ENCODE results near the gene TMEM220.
"Not testable (repeated sequence)": the region's sequence is repeated elsewhere in the genome, so short reads cannot be mapped to it uniquely, and the experiment has no call there.

TMEM220 gene

DNA sequence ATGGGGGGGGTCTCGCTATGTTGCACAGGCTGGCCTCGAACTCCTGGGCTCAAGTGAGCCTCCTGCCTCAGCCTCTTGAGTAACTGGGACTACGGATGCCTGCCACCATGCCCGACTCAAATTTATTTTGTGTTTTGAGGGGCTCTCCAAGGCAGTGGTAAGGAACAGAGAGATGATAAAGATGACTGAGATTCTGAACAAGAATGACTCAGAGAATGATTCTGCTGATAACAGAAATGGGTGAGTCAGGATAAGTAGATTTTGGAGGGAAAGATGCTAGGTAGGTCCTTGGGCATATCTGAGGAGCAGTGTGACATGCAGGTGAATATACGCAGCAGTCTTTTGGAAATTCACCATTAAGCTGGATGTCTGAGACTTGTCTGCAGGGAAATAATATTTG lies 2.6 kb downstream of the TMEM220 start:
- no peak for DNase-seq

GRCh38 chr17:10726196-10726595 lies 3.6 kb downstream of the TMEM220 start:
- no peak for DNase-seq

- DNase-seq, result no peak
Observed at GRCh38 chr17:10725262-10725661, 4.6 kb downstream of the TMEM220 start.

DNA sequence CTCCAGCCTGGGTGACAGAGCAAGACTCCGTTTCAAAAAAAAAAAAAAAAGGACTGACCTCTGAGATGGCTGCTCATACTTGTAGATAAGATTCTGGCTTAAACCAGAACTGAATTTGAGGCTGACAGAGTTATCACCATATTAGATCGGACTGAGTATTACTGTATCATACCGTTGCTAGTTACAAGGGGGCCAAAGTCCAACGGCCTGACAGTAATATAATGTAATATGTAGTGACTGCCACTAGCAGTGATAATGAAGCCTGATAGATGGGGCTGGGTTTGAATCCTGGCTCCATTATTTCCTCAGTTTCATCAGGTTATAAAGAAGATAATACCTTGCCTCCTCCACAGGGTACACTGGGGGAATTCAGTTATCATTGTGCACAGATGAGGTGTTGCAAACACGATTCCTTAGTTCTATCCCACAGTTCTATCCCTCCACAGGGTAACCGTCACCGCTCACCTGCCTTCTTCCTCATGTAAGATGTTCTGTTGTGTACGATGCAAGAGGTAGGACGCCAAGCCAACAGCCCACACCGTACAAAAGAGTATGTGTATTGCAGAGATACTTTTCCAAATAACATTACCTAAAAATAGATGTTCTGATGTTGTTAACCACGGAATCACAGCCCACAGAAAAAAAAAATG lies 5.2 kb downstream of the TMEM220 start:
- no peak for DNase-seq

DNA sequence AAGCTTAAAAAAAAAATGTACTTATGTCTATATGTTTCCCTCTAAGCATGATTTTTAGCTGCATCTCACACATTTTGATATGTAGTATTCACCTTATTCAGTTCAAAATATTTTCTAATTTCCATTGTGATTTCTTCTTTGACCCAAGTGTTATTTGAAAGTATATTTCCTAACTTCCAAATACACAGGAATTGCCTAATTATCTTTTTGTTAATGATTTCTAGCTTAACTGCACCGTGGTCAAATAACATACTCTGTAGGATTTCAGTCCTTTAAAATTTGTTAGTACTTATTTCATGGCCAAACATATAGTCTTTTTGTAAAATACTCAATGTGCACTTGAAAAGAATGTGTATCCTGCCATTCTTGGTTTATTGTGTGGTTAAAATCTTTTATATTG lies 11.3 kb downstream of the TMEM220 start:
- DNase-seq, result no peak

DNA sequence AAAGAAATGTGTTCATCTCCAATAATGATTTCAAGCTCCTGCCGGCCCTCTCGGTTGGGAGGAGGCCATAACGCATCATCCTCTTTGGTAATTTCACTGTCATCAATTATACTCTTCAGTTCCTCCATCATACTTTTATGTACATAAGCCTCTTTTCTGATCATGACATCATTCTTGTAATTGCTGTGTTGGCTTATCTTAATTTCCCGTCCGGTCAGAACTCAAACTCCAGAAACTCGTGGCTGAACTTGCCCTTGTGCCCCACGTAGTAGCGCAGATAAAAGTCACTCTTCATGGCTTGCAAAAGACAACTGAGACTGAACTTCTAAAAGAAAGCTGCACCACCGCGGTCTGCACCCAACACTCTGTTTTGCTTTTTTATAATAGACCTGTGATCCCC lies 13.6 kb downstream of the TMEM220 start:
- DNase-seq, result no peak

- DNase-seq, result no peak
Observed at GRCh38 chr17:10713318-10713717, 16.5 kb downstream of the TMEM220 start.

DNA sequence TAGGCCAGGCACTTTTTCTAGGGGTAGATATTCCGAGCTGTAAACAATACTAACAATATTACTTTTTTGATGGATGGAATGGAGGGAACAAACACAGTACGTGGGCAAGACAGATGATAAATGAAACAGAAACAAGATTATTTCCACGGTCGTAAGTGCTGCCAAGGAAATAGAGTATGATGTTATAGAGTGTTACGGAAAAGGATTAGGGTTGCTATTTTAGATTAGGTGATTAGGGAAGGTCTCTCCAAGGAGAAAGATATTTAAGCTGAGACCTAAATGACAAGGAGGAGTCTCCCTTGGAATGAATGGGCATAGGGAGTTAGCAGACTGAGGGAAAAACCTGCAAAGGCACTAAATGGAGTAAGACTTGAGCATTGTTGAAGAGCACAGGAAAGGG lies 24.1 kb downstream of the TMEM220 start:
- no peak for DNase-seq

- DNase-seq, result peak; percentile 8
Observed at GRCh38 chr17:10702574-10702973, 27.2 kb downstream of the TMEM220 start.

GRCh38 chr17:10699856-10700255 lies 30.0 kb downstream of the TMEM220 start:
- DNase-seq, result peak; percentile 56

- DNase-seq, result no peak
Observed at GRCh38 chr17:10698096-10698818, 31.6 kb downstream of the TMEM220 start.

GRCh38 chr17:10697092-10698081 lies 32.4 kb downstream of the TMEM220 start, which contains the start of the genes ADPRM and SCO1:
ADPRM (plus strand) TSS chr17:10697594; CDS start chr17:10704927, 7,333 bp downstream.
SCO1 (minus strand) TSS chr17:10697533; CDS start chr17:10697507, 26 bp downstream.
- peak; percentile 91 for DNase-seq

DNA sequence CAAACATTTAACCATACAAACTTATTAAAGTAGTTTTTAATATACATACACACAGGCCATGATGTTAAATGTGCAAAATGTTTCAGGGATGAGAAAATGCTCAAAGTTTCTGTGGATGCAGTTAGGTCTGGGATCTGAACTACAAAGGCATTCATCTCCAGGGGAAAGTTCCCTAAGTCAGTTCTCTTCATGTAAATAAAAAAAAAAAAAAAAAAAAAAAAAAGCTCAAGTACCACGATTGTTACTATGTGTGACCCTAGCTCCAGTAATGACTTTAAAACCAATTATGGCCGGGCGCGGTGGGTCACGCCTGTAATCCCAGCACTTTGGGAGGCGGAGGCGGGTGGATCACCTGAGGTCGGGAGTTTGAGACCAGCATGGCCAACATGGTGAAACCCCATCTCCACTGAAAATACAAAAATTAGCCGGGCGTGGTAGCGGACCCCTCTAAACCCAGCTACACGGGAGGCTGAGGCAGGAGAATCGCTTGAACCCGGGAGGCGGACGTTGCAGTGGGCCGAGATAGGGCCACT lies 33.9 kb downstream of the TMEM220 start:
- DNase-seq, result not testable (repeated sequence)

DNA sequence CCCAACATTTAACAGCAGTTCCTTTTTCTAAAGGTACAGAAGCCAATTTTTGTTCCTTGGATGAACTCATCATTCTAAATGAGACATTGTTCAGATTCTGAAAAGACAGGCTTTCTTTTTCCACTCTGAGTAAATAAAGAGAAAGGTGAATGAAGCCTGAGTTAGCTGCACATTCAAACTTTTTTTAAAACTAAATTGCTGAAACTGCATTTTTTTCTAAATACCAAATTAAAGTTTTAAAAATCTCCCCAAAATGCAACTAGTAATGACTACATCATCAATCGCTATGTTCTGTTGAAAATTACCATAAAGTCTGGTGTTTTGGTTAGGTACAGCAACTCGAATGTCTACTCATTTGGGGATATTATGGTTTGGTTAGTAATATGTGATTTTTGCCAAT lies 42.3 kb downstream of the TMEM220 start:
- DNase-seq, result no peak

DNA sequence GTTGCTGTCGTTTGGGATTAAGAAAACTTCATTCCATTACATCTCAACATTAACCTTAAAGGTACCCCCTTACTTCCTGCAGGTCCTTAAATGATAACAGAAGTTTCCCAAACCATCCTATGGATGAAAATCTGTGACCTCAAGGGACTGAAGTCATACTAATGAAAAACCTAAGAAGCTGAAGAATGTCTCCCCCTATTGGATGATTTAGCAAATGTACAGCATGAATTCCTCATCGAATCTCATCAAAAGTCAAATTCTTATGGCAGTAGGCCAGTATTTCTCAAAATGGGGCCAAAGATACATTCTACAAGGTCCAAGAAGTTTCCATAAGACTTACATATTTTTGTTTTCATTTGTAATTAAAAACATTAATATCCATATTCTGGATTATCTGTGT lies 46.0 kb downstream of the TMEM220 start:
- DNase-seq, result no peak

DNA sequence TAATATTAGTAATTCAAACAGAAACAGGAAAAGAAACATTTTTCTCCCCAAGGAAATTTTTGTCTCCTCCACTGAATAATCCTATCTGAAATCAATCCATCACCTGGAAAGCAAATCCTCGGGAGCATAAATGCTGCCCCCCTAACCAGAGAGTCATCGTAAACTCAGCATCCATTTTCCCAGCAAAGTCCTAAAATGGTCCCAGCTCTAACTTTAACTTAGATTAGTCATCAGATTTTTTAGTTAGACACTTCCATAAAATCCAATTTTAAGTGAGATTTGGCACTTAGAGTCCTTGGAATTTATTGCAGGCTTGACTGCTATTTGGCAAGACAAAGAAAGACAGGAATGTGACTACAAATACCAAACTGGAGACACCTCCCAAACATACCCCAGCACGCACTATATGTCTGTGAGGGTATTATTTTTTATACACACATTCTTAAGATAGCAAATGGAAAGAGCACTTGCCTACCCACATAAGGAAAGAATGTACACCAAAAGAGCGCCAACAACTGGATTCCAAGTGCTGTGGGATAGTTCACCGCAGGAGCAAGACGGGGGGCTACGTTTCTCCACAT lies 47.9 kb downstream of the TMEM220 start:
- no peak for DNase-seq

GRCh38 chr17:10674704-10675103 lies 55.1 kb downstream of the TMEM220 start:
- no peak for DNase-seq

DNA sequence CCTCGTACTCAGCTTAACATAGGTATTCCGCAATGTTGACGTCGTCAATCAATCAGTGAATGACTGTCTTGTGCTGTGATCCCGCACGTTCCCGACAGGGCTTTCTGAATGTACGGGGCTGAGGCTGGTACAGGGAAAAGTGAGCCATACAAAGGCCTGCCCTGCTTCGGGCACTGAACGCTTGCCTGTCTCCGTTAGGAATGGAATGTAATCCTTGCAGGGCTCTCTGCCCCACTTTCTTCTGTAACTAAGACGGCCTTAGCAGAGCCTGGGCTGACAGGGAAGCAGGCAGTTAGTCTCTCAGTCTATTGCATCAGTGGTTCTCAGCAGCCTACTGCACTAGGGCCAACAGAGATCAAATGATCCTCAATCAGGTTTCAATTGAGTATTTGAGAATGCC lies 56.5 kb downstream of the TMEM220 start:
- DNase-seq, result no peak

- DNase-seq, result no peak
Observed at GRCh38 chr17:10668775-10669174, 61.0 kb downstream of the TMEM220 start.

- no peak for DNase-seq
Observed at GRCh38 chr17:10666906-10667305, 62.9 kb downstream of the TMEM220 start.

DNA sequence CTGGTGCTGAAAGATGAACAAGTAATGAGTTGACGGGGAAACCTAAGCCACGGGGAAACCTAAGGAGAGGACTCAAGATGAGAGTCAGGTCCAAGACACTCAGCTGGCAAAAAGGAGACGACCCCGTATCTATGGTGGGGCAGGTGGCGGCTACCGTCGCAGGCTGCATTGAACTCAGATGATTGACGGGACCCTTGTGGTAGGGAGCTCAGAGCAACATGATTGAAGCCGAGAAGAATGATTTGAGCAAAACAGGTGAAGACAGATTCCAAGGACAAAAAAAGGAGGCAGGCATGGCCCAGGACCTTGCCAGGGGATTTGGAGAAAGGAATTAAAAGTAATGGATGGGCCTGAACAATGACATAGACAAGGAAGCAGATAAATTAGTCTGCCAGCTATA lies 65.3 kb downstream of the TMEM220 start:
- DNase-seq, result no peak

Measured in CD4-positive, alpha-beta T cell treated with Interleukin-6 for 4 hours (primary cell).